ENCODE results near the gene KPNB1. TPM values are rescaled to one million over a fixed set of nuclear protein-coding genes. Genes with fewer than 3 reads are reported as not detected.

KPNB1 gene
- total RNA-seq, 1 experiment from 2014 or later, result 538 TPM

- Mint-ChIP-seq H3K27me3 (ENCODE audit: unreplicated experiment) (no peaks in the 10 kb centered on the region), H3K9me3 (ENCODE audit: low read depth, unreplicated experiment) (no peaks in the 10 kb centered on the region), H3K4me1 (ENCODE audit: low read depth, unreplicated experiment) (peaks cover 41% of the 10 kb centered on the region), H3K36me3 (ENCODE audit: insufficient read depth, unreplicated experiment) (peaks cover 56% of the 10 kb centered on the region), H3K27ac (ENCODE audit: unreplicated experiment) (peak overlapping the region; percentile 4), H3K4me3 (ENCODE audit: low read depth, unreplicated experiment) (no peak overlapping the region)
- no TSS peak for BruUV-seq (replicated peaks)
- CTCF ChIA-PET, result interaction anchor here (0.6 to 1.0 kb wide), 3 partner anchors 23 to 53 kb away, joined by 3 read pairs; no protein-coding TSS in a partner anchor
- no peak for DNase-seq
- TF ChIP-seq CTCF (IDR thresholded peaks at IDR 0.05; ENCODE audit: unreplicated experiment), result no peak
- intact Hi-C loops (cut with micrococcal nuclease; ENCODE audit: unreplicated experiment), result no loop called here
Measured at GRCh38 chr17:47607481-47607880, 42.2 kb upstream of the KPNB1 start.

GRCh38 chr17:47611372-47612350 is 38.1 kb upstream of the KPNB1 start:
- Mint-ChIP-seq H3K27ac (ENCODE audit: unreplicated experiment) (peak overlapping the region; percentile 23), H3K4me3 (ENCODE audit: low read depth, unreplicated experiment) (no peak overlapping the region), H3K36me3 (ENCODE audit: insufficient read depth, unreplicated experiment) (peaks cover 67% of the 10 kb centered on the region), H3K9me3 (ENCODE audit: low read depth, unreplicated experiment) (no peaks in the 10 kb centered on the region), H3K4me1 (ENCODE audit: low read depth, unreplicated experiment) (peaks cover 48% of the 10 kb centered on the region), H3K27me3 (ENCODE audit: unreplicated experiment) (no peaks in the 10 kb centered on the region)
- intact Hi-C loops (cut with micrococcal nuclease; ENCODE audit: unreplicated experiment), result loop anchor here (10.0 kb wide), 1 partner anchor 247 kb away; no protein-coding TSS in a partner anchor
- CTCF ChIA-PET, result interaction anchor here (0.6 kb wide), 2 partner anchors 73 to 281 kb away, joined by 3 read pairs; no protein-coding TSS in a partner anchor
- BruUV-seq (replicated peaks), result no TSS peak
- no peak for DNase-seq
- no peak for TF ChIP-seq CTCF (IDR thresholded peaks at IDR 0.05; ENCODE audit: unreplicated experiment)

GRCh38 chr17:47615766-47616424 is 33.8 kb upstream of the KPNB1 start:
- CTCF ChIA-PET, result interaction anchor here (0.7 to 1.2 kb wide), 8 partner anchors 8 to 385 kb away, joined by 3 to 7 read pairs (median 4); partner anchors contain the start of gene KPNB1
- TF ChIP-seq CTCF (IDR thresholded peaks at IDR 0.05; ENCODE audit: unreplicated experiment), result peak; percentile 72
- intact Hi-C loops (cut with micrococcal nuclease; ENCODE audit: unreplicated experiment), result loop anchor here (2.0 to 10.0 kb wide), 2 partner anchors 115 to 251 kb away; no protein-coding TSS in a partner anchor
- no peaks in the 10 kb centered on the region for H3K9me3 Mint-ChIP-seq (ENCODE audit: low read depth, unreplicated experiment)
- no peak for DNase-seq
- peaks cover 37% of the 10 kb centered on the region for H3K4me1 Mint-ChIP-seq (ENCODE audit: low read depth, unreplicated experiment)
- no TSS peak for BruUV-seq (replicated peaks)
- peak overlapping the region; percentile 65 for H3K27ac Mint-ChIP-seq (ENCODE audit: unreplicated experiment)
- H3K27me3 Mint-ChIP-seq (ENCODE audit: unreplicated experiment), result no peaks in the 10 kb centered on the region
- no peak overlapping the region for H3K4me3 Mint-ChIP-seq (ENCODE audit: low read depth, unreplicated experiment)
- H3K36me3 Mint-ChIP-seq (ENCODE audit: insufficient read depth, unreplicated experiment), result peaks cover 69% of the 10 kb centered on the region

GRCh38 chr17:47618410-47618809 is 31.3 kb upstream of the KPNB1 start:
- Mint-ChIP-seq H3K36me3 (ENCODE audit: insufficient read depth, unreplicated experiment) (peaks cover 89% of the 10 kb centered on the region), H3K9me3 (ENCODE audit: low read depth, unreplicated experiment) (no peaks in the 10 kb centered on the region), H3K4me3 (ENCODE audit: low read depth, unreplicated experiment) (no peak overlapping the region), H3K4me1 (ENCODE audit: low read depth, unreplicated experiment) (peaks cover 55% of the 10 kb centered on the region), H3K27ac (ENCODE audit: unreplicated experiment) (peak overlapping the region; percentile 45), H3K27me3 (ENCODE audit: unreplicated experiment) (no peaks in the 10 kb centered on the region)
- CTCF ChIA-PET, result interaction anchor here (0.7 to 1.7 kb wide), 4 partner anchors 12 to 126 kb away, joined by 3 to 7 read pairs (median 4); partner anchors contain the start of gene KPNB1
- BruUV-seq (replicated peaks), result no TSS peak
- intact Hi-C loops (cut with micrococcal nuclease; ENCODE audit: unreplicated experiment), result loop anchor here (10.0 kb wide), 1 partner anchor 254 kb away; no protein-coding TSS in a partner anchor
- DNase-seq, result no peak
- TF ChIP-seq CTCF (IDR thresholded peaks at IDR 0.05; ENCODE audit: unreplicated experiment), result peak; percentile 57

All from Calu3 (cell line).